IPS-NIHi7 (cell line): Measurements from ENCODE around the gene STAT4.

Experiments
- DNase-seq: peaks from one replicate; pipeline ENCODE4 v3.0.0; 2012; ENCODE audit warnings: mixed read lengths; ENCODE audit errors: extremely low spot score

The STAT4 gene

GRCh38 chr2:191150600-191151330 is at the start of gene STAT4:
Gene STAT4 (minus strand): TSS chr2:191150994. CDS start chr2:191148203, 2,791 bp downstream.
- DNase-seq = peak; percentile 71

- DNase-seq = no peak
These were observed 49.2 kb upstream of the STAT4 start for GRCh38 chr2:191199929-191200512.

GRCh38 chr2:191198271-191198670 is 47.5 kb upstream of the STAT4 start:
- DNase-seq = no peak

- no peak for DNase-seq
These were observed 46.3 kb upstream of the STAT4 start for GRCh38 chr2:191197096-191197495.

- no peak for DNase-seq
These were observed 44.2 kb upstream of the STAT4 start for GRCh38 chr2:191195021-191195420.

- DNase-seq = no peak
These were observed 40.2 kb upstream of the STAT4 start for GRCh38 chr2:191190861-191191552.

GRCh38 chr2:191190435-191190834 is 39.6 kb upstream of the STAT4 start:
- no peak for DNase-seq

- DNase-seq = no peak
These were observed 38.4 kb upstream of the STAT4 start for GRCh38 chr2:191189112-191189635.

GRCh38 chr2:191188550-191189093 is 37.8 kb upstream of the STAT4 start:
- DNase-seq = no peak

GRCh38 chr2:191187105-191187829 is 36.5 kb upstream of the STAT4 start:
- no peak for DNase-seq

- no peak for DNase-seq
These were observed 33.7 kb upstream of the STAT4 start for GRCh38 chr2:191184457-191184856.

- DNase-seq = no peak
These were observed 32.7 kb upstream of the STAT4 start for GRCh38 chr2:191183516-191183915.

- DNase-seq = no peak
These were observed 32.3 kb upstream of the STAT4 start for GRCh38 chr2:191183081-191183480.

- no peak for DNase-seq
These were observed 29.9 kb upstream of the STAT4 start for GRCh38 chr2:191180713-191181112.

GRCh38 chr2:191180276-191180675 is 29.5 kb upstream of the STAT4 start:
- no peak for DNase-seq

GRCh38 chr2:191178806-191179514 is 28.2 kb upstream of the STAT4 start:
- no peak for DNase-seq

GRCh38 chr2:191177751-191178736 is 27.2 kb upstream of the STAT4 start:
- no peak for DNase-seq

GRCh38 chr2:191176801-191177438 is 26.1 kb upstream of the STAT4 start:
- no peak for DNase-seq

- DNase-seq = no peak
These were observed 25.5 kb upstream of the STAT4 start for GRCh38 chr2:191176305-191176704.
